Forelimb muscle (tissue), 1 donor: Measurements from ENCODE around the gene PLA2G2A. TPM values are rescaled to one million over a fixed set of nuclear protein-coding genes. Genes with fewer than 3 reads are reported as not detected.
"Not testable (repeated sequence)": the region's sequence is repeated elsewhere in the genome, so short reads cannot be mapped to it uniquely, and the experiment has no call there.

ENCODE experiments used
- DNase-seq: peaks from one replicate; pipeline ENCODE4 v3.0.0-alpha.2; 2013; ENCODE audit warnings: low read depth
- polyA plus RNA-seq: library from polyadenylated mRNA; unstranded; fragments of 120-200 nt; gene quantifications from one replicate; pipeline ENCODE4 v1.2.1, GENCODE V29; 2013; ENCODE audit not compliant: insufficient read length

PLA2G2A gene
- polyA plus RNA-seq = 0.57 TPM

- no peak for DNase-seq
Measured at GRCh38 chr1:19979494-19979977, at the start of gene PLA2G2A. TSS of gene PLA2G2A (minus strand) at chr1:19979618. CDS start at chr1:19978773, 845 bp downstream.

DNA sequence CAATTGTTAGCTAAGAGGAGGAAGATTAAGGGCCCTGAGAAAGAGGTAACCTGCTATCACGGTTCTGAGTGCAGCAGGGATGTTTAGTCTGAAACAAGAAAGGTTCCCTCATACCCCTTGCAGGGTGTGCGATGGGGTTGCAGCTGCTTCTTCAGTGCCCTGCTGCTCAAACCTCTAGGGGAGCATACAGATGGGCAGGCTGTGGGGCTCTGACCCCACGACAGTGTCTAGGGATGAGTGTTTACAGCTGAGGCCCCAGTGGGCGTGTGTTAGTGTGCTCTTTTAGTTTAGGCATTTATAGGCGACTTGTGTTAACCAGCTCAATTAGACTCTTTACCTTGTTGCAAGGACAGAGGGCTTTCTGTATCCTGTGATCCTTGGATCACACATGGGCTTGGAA lies 49.3 kb upstream of the PLA2G2A start:
- DNase-seq = no peak

DNA sequence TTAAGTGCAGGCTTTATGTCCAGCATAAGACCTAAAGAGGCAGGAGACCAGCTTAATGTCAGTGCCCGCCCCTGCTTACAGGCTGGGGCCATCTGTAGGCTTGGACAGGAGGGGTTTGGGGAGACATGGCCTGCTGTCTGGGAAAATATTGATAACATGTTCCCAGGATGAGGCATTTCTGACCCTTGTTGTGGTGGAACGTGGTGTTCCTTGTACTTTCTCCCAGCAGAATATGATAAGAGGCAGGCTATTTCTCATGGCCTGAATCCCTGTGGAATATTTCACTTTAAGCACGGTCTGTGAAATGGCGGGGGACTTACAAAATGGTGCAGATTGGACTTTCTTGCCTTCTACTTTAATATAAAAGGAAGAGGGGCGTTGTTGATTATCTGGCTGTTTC lies 48.7 kb upstream of the PLA2G2A start:
- no peak for DNase-seq

DNA sequence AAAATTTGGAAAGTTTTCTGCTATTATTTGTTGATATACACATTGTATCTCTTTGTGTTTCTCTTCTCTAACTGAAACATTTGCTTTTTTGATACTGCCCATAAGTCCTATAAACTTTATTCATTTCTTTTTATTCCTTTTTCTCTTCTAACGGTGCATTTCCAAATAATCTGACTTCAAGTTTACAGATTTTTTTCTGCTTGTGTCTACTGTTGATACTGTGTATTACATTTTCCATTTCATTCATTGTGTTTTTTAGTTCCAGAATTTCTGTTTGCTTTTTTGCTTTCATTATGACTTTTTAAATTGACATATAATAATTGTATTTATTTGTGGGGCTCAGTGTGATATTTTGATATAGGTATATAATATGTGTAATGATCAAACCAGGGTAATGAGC lies 38.3 kb upstream of the PLA2G2A start:
- DNase-seq = no peak

DNA sequence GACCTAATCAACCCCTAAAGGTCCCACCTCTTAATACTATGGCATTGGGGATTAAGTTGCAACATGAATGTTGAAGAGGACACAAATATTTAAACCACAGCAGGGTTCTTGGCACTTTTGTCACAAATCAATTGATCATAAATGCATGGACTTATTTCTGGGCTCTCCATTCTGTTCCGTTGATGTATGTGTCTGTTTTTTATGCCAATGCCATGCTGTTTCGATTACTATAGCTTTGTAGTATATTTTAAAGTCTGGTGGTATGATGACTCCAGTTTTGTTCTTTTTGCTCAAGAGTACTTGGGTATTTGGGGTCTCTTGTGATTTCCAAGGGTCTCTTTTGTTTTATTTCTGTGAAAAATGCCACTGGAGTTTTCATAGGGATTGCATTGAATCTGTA lies 34.7 kb upstream of the PLA2G2A start:
- DNase-seq = no peak

- no peak for DNase-seq
Measured at GRCh38 chr1:20010016-20010415, 30.6 kb upstream of the PLA2G2A start.

- DNase-seq = no peak
Measured at GRCh38 chr1:20009212-20009611, 29.8 kb upstream of the PLA2G2A start.

GRCh38 chr1:20008391-20008841 lies 29.0 kb upstream of the PLA2G2A start:
- DNase-seq = peak; percentile 47

- not testable (repeated sequence) for DNase-seq
Measured at GRCh38 chr1:19998823-19999222, 19.4 kb upstream of the PLA2G2A start.

DNA sequence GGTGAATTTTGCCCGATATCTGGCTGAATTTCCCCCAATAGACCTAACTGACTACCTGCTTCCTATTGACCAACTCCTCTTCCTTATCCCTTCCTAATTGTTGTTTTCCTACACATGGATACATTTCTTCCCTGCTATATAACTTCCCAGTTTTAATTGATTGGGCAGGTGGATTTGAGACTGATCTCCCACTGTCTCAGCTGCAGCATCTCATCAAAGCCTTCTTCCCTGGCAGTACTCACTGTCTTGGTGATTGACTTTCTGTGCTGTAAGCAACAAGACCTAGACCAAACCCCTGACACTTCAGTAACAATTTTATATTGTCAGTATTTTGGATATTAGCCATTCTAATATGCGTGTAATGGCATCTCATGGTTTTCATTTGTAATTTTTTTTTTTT lies 11.3 kb upstream of the PLA2G2A start:
- no peak for DNase-seq

GRCh38 chr1:19990182-19990582 lies 10.8 kb upstream of the PLA2G2A start:
- not testable (repeated sequence) for DNase-seq

DNA sequence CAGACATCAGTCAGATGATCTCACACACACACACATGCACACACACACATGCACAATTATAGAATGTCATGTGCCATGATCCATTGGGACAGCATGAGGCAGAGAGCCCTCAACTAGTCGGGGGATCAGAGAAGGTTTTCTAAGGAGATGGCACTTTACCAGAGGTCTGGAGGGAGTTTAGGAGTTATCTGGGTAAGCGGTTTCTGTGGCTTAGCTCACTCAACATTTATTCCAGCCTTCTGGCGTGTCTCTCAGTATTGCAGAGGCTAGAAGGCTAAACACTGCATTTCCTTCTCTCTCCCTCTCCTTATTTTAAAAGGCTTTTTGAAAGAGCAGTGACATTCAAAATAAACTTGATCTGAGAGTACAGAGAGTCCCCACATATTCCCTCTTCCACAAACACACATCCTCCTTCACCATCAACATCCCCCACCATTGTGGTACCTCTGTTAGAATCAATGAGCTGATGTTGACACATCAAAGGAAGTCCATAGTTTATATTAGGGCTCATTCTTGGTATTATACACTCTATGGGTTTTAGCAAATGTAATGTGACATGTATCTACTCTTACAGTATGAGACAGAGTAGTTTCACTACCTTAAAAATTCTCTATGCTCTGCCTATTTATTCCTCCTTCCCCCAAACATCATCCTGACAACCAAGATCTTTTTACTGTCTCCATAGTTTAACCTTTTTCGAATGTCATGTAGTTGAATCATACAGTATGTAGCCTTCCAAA lies 9.0 kb upstream of the PLA2G2A start:
- no peak for DNase-seq

- DNase-seq = no peak
Measured at GRCh38 chr1:19987719-19988118, 8.3 kb upstream of the PLA2G2A start.

GRCh38 chr1:19984409-19985016 lies 5.1 kb upstream of the PLA2G2A start:
- not testable (repeated sequence) for DNase-seq

DNA sequence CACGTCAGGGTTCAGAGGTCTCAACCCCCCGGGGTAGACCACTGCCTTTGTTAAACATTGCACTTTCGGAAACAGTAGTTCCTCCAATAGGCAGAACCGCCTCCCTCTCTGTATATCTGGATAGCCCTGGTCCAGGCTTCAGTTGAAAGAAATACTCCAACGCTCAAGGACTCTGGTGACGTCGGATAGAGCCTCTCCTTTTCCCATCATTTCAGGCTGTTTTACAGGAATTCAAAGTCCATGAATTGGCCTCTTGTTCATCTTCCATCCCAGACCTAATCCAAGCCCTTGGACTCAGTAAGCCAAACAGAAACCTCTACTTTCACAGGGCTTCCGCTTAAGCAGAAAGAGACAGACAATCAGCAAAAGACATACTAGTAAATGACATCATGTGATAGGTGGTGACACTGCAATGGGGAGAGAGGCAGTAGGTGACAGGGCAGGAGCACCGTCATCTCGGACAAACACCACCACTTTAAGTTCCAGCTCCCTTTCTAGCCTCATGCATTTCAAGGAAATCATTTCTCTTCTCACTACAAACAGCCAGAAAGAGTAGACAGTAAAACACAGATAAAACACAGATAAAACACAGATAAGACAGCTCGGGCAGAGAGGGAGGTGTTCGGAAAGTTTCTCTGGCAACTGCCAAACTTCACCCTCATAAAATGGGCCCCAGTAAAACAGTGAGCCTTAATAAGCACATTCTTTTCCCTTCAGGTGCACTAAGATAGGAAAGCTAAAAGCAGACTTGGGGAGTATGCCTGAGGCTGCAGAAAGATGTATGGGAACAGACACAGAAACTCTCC lies 2.3 kb upstream of the PLA2G2A start:
- DNase-seq = no peak

- no peak for DNase-seq
Measured at GRCh38 chr1:19981170-19981506, 1.7 kb upstream of the PLA2G2A start.

- DNase-seq = no peak
Measured at GRCh38 chr1:19980314-19980713, 896 bp upstream of the PLA2G2A start.

DNA sequence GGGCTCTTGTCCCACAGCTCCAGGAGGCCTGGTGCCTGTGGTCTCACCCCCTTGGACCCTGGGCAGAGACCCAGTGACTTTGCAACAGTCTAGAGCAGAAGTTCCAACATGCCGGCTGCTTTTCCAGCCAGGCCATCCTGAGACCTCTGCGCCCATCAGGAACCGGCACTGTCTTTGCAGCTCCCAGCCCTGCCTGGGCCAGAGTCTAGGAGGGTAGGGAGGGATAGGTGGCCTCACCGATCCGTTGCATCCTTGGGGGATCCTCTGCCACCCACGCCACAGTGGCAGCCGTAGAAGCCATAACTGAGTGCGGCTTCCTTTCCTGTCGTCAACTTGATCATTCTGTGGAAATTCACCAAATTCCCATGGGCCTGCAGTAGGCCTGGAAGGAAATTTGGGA lies 1.3 kb downstream of the PLA2G2A start:
- DNase-seq = no peak

DNA sequence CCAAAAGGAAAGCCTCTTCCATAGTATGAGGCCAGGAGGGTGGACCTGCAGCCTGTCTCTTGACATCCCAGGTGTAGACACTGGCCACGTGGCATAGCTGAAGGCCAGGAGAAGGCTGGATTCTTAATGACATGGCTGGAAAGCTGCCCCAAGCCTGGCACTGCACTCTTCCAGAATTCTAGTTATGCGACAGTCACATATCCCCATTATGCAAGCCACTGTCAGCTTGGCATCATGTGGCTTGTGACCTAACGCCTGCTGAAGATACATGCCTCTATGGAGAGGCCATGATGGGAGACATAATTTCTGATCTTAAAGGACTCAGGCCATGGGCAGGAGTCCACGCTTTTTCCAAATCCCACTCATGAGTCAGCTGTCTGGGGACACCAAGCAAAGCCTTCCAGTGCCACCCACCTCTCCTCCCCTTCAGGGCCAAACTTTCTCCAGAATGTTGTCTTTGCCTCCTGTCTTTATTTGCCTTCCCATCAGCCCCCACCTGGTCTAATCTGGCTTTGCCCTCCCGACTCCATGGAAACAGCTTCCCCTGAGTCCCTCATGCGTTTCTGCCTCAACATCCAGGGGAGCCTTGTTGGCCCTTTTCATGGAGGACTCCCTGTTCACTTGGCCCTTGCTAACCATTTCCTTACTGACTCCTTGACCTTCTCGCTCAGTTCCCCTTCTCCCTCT lies 3.0 kb downstream of the PLA2G2A start:
- DNase-seq = no peak

GRCh38 chr1:19975423-19976193 lies 3.8 kb downstream of the PLA2G2A start:
- DNase-seq = no peak

DNA sequence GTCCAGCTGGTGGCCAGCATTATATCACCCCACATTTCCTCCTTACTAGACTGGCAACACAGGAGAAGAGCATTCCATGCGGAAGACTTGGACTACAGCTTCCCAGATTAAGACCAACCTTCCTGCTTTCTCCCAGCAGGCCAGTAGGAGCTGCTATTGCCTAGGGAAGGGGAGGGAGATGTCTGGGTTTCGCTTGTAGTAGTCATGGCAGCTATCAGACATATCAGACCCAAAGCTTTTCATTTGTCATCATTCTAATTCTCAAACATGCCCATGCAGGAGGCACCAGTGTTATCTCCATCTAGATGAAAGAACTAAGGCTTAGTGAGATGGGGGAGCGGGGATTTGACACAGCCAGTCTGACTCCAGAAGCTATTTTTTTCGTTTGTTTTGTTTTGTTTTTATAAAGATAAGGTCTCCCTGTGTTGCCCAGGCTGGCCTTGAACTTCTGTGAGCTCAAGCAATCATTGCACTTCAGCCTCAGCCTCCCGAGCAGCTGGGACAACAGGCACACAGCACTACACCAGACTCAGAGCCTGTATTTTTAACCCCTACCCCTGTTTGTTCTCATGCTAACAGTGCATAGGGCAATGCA lies 4.5 kb downstream of the PLA2G2A start:
- no peak for DNase-seq
